DND-41 (cell line): ENCODE measurements around the gene DIS3L2.

ENCODE experiments used
- CTCF ChIP-seq: IDR thresholded peaks from 2 replicates; pipeline ENCODE4 v1.5.1; 2012; ENCODE audit warnings: borderline replicate concordance, low read length, moderate library complexity, mild to moderate bottlenecking; ENCODE audit not compliant: poor library complexity, severe bottlenecking; ENCODE audit errors: extremely low read depth
- EZH2 ChIP-seq: IDR thresholded peaks from 3 replicates; pipeline ENCODE4 v1.6.1; 2012; ENCODE audit warnings: borderline replicate concordance, low read depth, mild to moderate bottlenecking, moderate library complexity, low read length, inconsistent platforms; ENCODE audit not compliant: severe bottlenecking

- peak; percentile 59 for TF ChIP-seq CTCF
- no peak for TF ChIP-seq EZH2
Measured at GRCh38 chr2:232333361-232334135, 372.0 kb downstream of the DIS3L2 start.
